HCT116 (cell line): ENCODE data around the gene SEMA5B. TPM values are rescaled to one million over a fixed set of nuclear protein-coding genes. Genes with fewer than 3 reads are reported as not detected.

Experiments used
- ATAC-seq: fragments of 200-7000 bp; cut with Tn5 transposase; 2 replicates; pipeline ENCODE4 v1.9.1; 2020; ENCODE audit warnings: mild to moderate bottlenecking, moderate library complexity
- BruUV-seq: library from RNA; stranded (reverse); fragments of 400-500 nt; replicated peaks from 2 replicates; lab custom pipeline; 2021; lab: Mats Ljungman, UMichigan
- CTCF ChIA-PET: fragments of 300-600 bp; sonication (Branson Sonifier 250); formaldehyde crosslinking; loops from one replicate; lab custom pipeline; 2021; ENCODE audit warnings: antibody characterized with exemption; lab: Charles Lee
- POLR2A ChIA-PET: fragments of 300-600, 350-600 bp; sonication (Branson Sonifier 250); formaldehyde crosslinking; loops from one replicate; lab custom pipeline; 2021; ENCODE audit warnings: antibody characterized with exemption; lab: Charles Lee
- RAD21 ChIA-PET, 2 experiments: fragments of 300-600 bp; sonication (Branson Sonifier 250); formaldehyde crosslinking; loops; one replicate each; lab custom pipeline; 2023; ENCODE audit warnings: low total read pairs in 2 of 2; ENCODE audit not compliant: uncharacterized antibody in 2 of 2, unreplicated experiment in 2 of 2, low non-redundant PET in 1 of 2; lab: Charles Lee
- DNase-seq: peaks from one replicate; pipeline ENCODE4 v3.0.0-alpha.2; 2010; ENCODE audit warnings: low read depth, low spot score
- H2AFZ ChIP-seq: fragments of 200-600 bp; shearing (Covaris generic), sonication (generic); 2 replicates; pipeline ENCODE4 v1.6.1; 2017; ENCODE audit warnings: low read depth, mixed run types, mixed read lengths, antibody characterized with exemption, low read length; ENCODE audit not compliant: poor library complexity, severe bottlenecking
- H3K27ac ChIP-seq: 2 replicates; pipeline ENCODE4 v1.5.1; 2012; ENCODE audit warnings: low read depth, low read length
- H3K27me3 ChIP-seq: fragments of 200-600 bp; sonication (generic); 2 replicates; pipeline ENCODE4 v1.6.1; 2016; ENCODE audit warnings: mixed run types, low read length, mixed read lengths; ENCODE audit not compliant: insufficient read depth
- H3K36me3 ChIP-seq, 2 experiments: fragments of 200-500 bp in 1 of 2; fragments of 200-600 bp in 1 of 2; sonication (Bioruptor generic) in 1 of 2; sonication (generic) in 1 of 2; 2 replicates each; pipeline versions ENCODE4 v1.5.1 to v1.6.1; 2014 to 2016; ENCODE audit warnings: low read length in 2 of 2, inconsistent platforms in 1 of 2, mixed read lengths in 1 of 2, mixed run types in 1 of 2; ENCODE audit not compliant: insufficient read depth in 2 of 2, control insufficient read depth in 1 of 2
- H3K4me1 ChIP-seq, 2 experiments: fragments of 200-600 bp in 1 of 2; sonication (generic) in 1 of 2; 2 replicates each; pipeline versions ENCODE4 v1.5.1 to v1.6.1; 2012 to 2017; ENCODE audit warnings: low read length in 2 of 2, inconsistent platforms in 1 of 2, mild to moderate bottlenecking in 1 of 2, mixed read lengths in 1 of 2, mixed run types in 1 of 2, moderate library complexity in 1 of 2; ENCODE audit not compliant: insufficient read depth in 2 of 2, control insufficient read depth in 1 of 2
- H3K4me2 ChIP-seq: fragments of 200-600 bp; sonication (generic); 2 replicates; pipeline ENCODE4 v1.6.1; 2017; ENCODE audit warnings: mixed run types, low read length, mixed read lengths
- H3K4me3 ChIP-seq, 2 experiments: fragments of 200-600 bp in 1 of 2; sonication (generic) in 1 of 2; replicated peaks in 1 of 2; 2 replicates each; pipeline ENCODE4 v1.5.1; 2011 to 2016; ENCODE audit warnings: low read length in 2 of 2, control low read depth in 1 of 2, low read depth in 1 of 2, mild to moderate bottlenecking in 1 of 2, mixed read lengths in 1 of 2, mixed run types in 1 of 2
- H3K79me2 ChIP-seq: fragments of 200-600 bp; sonication (generic); 2 replicates; pipeline ENCODE4 v1.6.1; 2017; ENCODE audit warnings: mild to moderate bottlenecking, mixed run types, low read length, moderate library complexity, mixed read lengths; ENCODE audit not compliant: insufficient read depth
- H3K9ac ChIP-seq: fragments of 200-600 bp; sonication (generic); 2 replicates; pipeline ENCODE4 v1.6.1; 2016; ENCODE audit warnings: low read length, mixed read lengths
- H3K9me2 ChIP-seq: fragments of 200-600 bp; sonication (generic), shearing (Covaris generic); 2 replicates; pipeline ENCODE4 v1.6.1; 2017; ENCODE audit warnings: mixed run types, mild to moderate bottlenecking, moderate library complexity; ENCODE audit not compliant: insufficient read depth
- H3K9me3 ChIP-seq, 2 experiments: fragments of 200-500 bp in 1 of 2; fragments of 200-600 bp in 1 of 2; sonication (Bioruptor generic) in 1 of 2; sonication (generic) in 1 of 2; 2 replicates each; pipeline ENCODE4 v1.6.1; 2014 to 2017; ENCODE audit warnings: low read length in 2 of 2, mixed read lengths in 2 of 2, inconsistent platforms in 1 of 2, low read depth in 1 of 2, mild to moderate bottlenecking in 1 of 2, mixed run types in 1 of 2, moderate library complexity in 1 of 2; ENCODE audit not compliant: control insufficient read depth in 1 of 2, insufficient read depth in 1 of 2
- H4K20me1 ChIP-seq: fragments of 200-600 bp; sonication (generic), shearing (Covaris generic); 2 replicates; pipeline ENCODE4 v1.6.1; 2017; ENCODE audit warnings: mixed run types, mild to moderate bottlenecking, moderate library complexity; ENCODE audit not compliant: insufficient read depth
- EGR1 ChIP-seq: IDR thresholded peaks from 2 replicates; pipeline ENCODE4 v1.6.1; 2012; ENCODE audit warnings: low read depth
- ELF1 ChIP-seq: IDR thresholded peaks from 2 replicates; pipeline ENCODE4 v1.6.1; 2012; ENCODE audit warnings: low read depth, borderline replicate concordance
- JUND ChIP-seq: IDR thresholded peaks from 2 replicates; pipeline ENCODE4 v1.6.1; 2012
- MAX ChIP-seq: IDR thresholded peaks from 2 replicates; pipeline ENCODE4 v1.6.1; 2012
- RAD21 ChIP-seq: IDR thresholded peaks from 2 replicates; pipeline ENCODE4 v1.6.1; 2012; ENCODE audit warnings: low read depth, mild to moderate bottlenecking
- ZBTB33 ChIP-seq: IDR thresholded peaks from 2 replicates; pipeline ENCODE4 v1.6.1; 2011; ENCODE audit warnings: mild to moderate bottlenecking, low read length, moderate library complexity; ENCODE audit not compliant: insufficient replicate concordance; ENCODE audit errors: extremely low read depth
- intact Hi-C: fragments of 100-400 bp; cut with micrococcal nuclease; formaldehyde crosslinking; loops from 2 replicates; pipeline ENCODE4 v1.10.0; 2022
- total RNA-seq: library from RNA; stranded (reverse); gene quantifications from one replicate; pipeline ENCODE4 v1.2.1, GENCODE V29; 2021; ENCODE audit not compliant: unreplicated experiment

SEMA5B gene
- total RNA-seq, 1 experiment from 2014 or later: 0.15 TPM

- no peak overlapping the region for H2AFZ ChIP-seq
- RAD21 ChIA-PET: no interaction called here
- no peaks in the 10 kb centered on the region for H4K20me1 ChIP-seq
- BruUV-seq: no TSS peak
- no peak overlapping the region for H3K9ac ChIP-seq
- H3K27me3 ChIP-seq: 0 out of 2 replicates have a peak, but pooled peaks cover 4% of the 10 kb centered on the region
- ATAC-seq (no peak), DNase-seq (no peak)
- intact Hi-C loops: no loop called here
- no peaks in the 10 kb centered on the region for H3K36me3 ChIP-seq
- CTCF ChIA-PET: no interaction called here
- H3K9me2 ChIP-seq: no peaks in the 10 kb centered on the region
- no peak overlapping the region for H3K27ac ChIP-seq
- H3K4me2 ChIP-seq: no peak overlapping the region
- H3K4me3 ChIP-seq: no peak overlapping the region
- no peaks in the 10 kb centered on the region for H3K79me2 ChIP-seq
- TF ChIP-seq MAX: no peak
- no peak for TF ChIP-seq RAD21
- no peak for TF ChIP-seq ELF1
- TF ChIP-seq JUND: no peak
- no peak for TF ChIP-seq EGR1
- TF ChIP-seq ZBTB33: no peak
- no peaks in the 10 kb centered on the region for H3K4me1 ChIP-seq
- no peaks in the 10 kb centered on the region for H3K9me3 ChIP-seq
- POLR2A ChIA-PET: no interaction called here
Observed at GRCh38 chr3:122957707-122958689, 69.6 kb downstream of the SEMA5B start.
